ENCODE results near the gene SPATA7.
A peak's percentile ranks its signal among the peaks of the same experiment; 100 is the strongest.

The SPATA7 gene

GRCh38 chr14:88421286-88421685 lies 35.8 kb downstream of the SPATA7 start:
- DNase-seq: no peak

GRCh38 chr14:88422047-88422446 lies 36.6 kb downstream of the SPATA7 start:
- DNase-seq: no peak

GRCh38 chr14:88422919-88423650 lies 37.6 kb downstream of the SPATA7 start:
- DNase-seq: peak; percentile 91

- DNase-seq: peak; percentile 42
Observed at GRCh38 chr14:88424573-88424972, 39.1 kb downstream of the SPATA7 start.

- peak; percentile 84 for DNase-seq
Observed at GRCh38 chr14:88426271-88426670, 40.8 kb downstream of the SPATA7 start.

- DNase-seq: no peak
Observed at GRCh38 chr14:88430976-88431375, 45.5 kb downstream of the SPATA7 start.

GRCh38 chr14:88437658-88438057 lies 52.2 kb downstream of the SPATA7 start:
- DNase-seq: no peak

GRCh38 chr14:88439088-88439487 lies 53.6 kb downstream of the SPATA7 start:
- no peak for DNase-seq

GRCh38 chr14:88452231-88452630 lies 66.8 kb downstream of the SPATA7 start:
- no peak for DNase-seq

- DNase-seq: no peak
Observed at GRCh38 chr14:88454886-88455285, 69.4 kb downstream of the SPATA7 start.

GRCh38 chr14:88463318-88463717 lies 77.9 kb downstream of the SPATA7 start:
- peak; percentile 29 for DNase-seq

GRCh38 chr14:88468406-88468805 lies 82.9 kb downstream of the SPATA7 start:
- peak; percentile 75 for DNase-seq

- DNase-seq: peak; percentile 39
Observed at GRCh38 chr14:88470542-88471440, 85.3 kb downstream of the SPATA7 start.

GRCh38 chr14:88473791-88474190 lies 88.3 kb downstream of the SPATA7 start:
- DNase-seq: no peak

GRCh38 chr14:88476214-88476774 lies 90.8 kb downstream of the SPATA7 start:
- no peak for DNase-seq

- DNase-seq: no peak
Observed at GRCh38 chr14:88476825-88477224, 91.4 kb downstream of the SPATA7 start.

GRCh38 chr14:88477513-88478250 lies 92.2 kb downstream of the SPATA7 start:
- peak; percentile 5 for DNase-seq

GRCh38 chr14:88478931-88479330 lies 93.5 kb downstream of the SPATA7 start:
- no peak for DNase-seq

GRCh38 chr14:88479574-88479987 lies 94.1 kb downstream of the SPATA7 start:
- no peak for DNase-seq

GRCh38 chr14:88481059-88481458 lies 95.6 kb downstream of the SPATA7 start:
- DNase-seq: no peak

- no peak for DNase-seq
Observed at GRCh38 chr14:88481794-88482193, 96.3 kb downstream of the SPATA7 start.

GRCh38 chr14:88482524-88482923 lies 97.1 kb downstream of the SPATA7 start:
- DNase-seq: no peak
